Heart right ventricle (tissue), 16 donors: Measurements from ENCODE around the gene FCER1G. TPM values are rescaled to one million over a fixed set of nuclear protein-coding genes. Genes with fewer than 3 reads are reported as not detected.

Source experiments
- ATAC-seq, 8 donors: fragments of 200-7000 bp; cut with Tn5 transposase; one replicate each; pipeline ENCODE4 v1.9.1; 2020; ENCODE audit warnings: mild to moderate bottlenecking in 8 of 8, moderate library complexity in 8 of 8, moderate number of reproducible peaks in 1 of 8
- DNase-seq, 2 donors: peaks; one replicate each; pipeline ENCODE4 v3.0.0-alpha.2; 2020
- H3K27ac ChIP-seq, 10 donors: fragments of 200-600 bp; sonication (generic) in 2 of 10; one replicate each; pipeline versions ENCODE4 v1.5.0 to v1.8.0; 2020 to 2022; ENCODE audit warnings: mild to moderate bottlenecking in 3 of 10
- H3K27me3 ChIP-seq, 7 donors: fragments of 200-600 bp; one replicate each; pipeline ENCODE4 v1.8.0; 2021 to 2022; ENCODE audit warnings: mild to moderate bottlenecking in 2 of 7
- H3K36me3 ChIP-seq, 9 donors: fragments of 200-600 bp; sonication (generic) in 1 of 9; one replicate each; pipeline versions ENCODE4 v1.5.0 to v1.8.0; 2020 to 2022; ENCODE audit warnings: mild to moderate bottlenecking in 2 of 9
- H3K4me1 ChIP-seq, 9 donors: fragments of 200-600 bp; sonication (generic) in 1 of 9; one replicate each; pipeline versions ENCODE4 v1.5.0 to v1.8.0; 2020 to 2022; ENCODE audit warnings: mild to moderate bottlenecking in 4 of 9
- H3K4me3 ChIP-seq, 10 donors: fragments of 200-600 bp; sonication (generic) in 2 of 10; one replicate each; pipeline versions ENCODE4 v1.5.0 to v1.8.0; 2020 to 2022; ENCODE audit warnings: mild to moderate bottlenecking in 7 of 10, moderate library complexity in 2 of 10
- H3K9me3 ChIP-seq, 11 donors: fragments of 200-600 bp in 10 of 11; sonication (generic) in 2 of 11; one replicate each; pipeline versions ENCODE4 v1.5.0 to v1.8.0; 2013 to 2022; ENCODE audit warnings: mild to moderate bottlenecking in 2 of 11, control low read depth in 1 of 11, moderate library complexity in 1 of 11
- WGBS, 2 donors: extraction: QIAGEN DNeasy Blood & Tissue Kit; methylation state at CpG; one replicate each; pipeline ENCODE4 v1.1.7; 2013; ENCODE audit warnings: inconsistent platforms in 1 of 2; 5-methylcytosine and 5-hydroxymethylcytosine counted together
- intact Hi-C, 10 donors: fragments of 100-400 bp; cut with DNase I; formaldehyde crosslinking; loops; one replicate each; pipeline versions ENCODE4 v1.11.1 to v1.14.2; 2022
- polyA plus RNA-seq, 2 donors: library from polyadenylated mRNA; stranded (reverse); fragments of 200-250 nt; gene quantifications; one replicate each; pipeline ENCODE4 v1.2.3, GENCODE V29; 2013
- total RNA-seq, 10 donors: library from RNA; stranded (reverse); fragmentation: NEBNext Ultra II Directional in 3 of 10; extraction: Animal tissue kit (Norgen Biotek cat#: 25700) in 3 of 10; gene quantifications; one replicate each; pipeline versions ENCODE4 v1.2.1 to v1.2.4, GENCODE V29; 2021 to 2023
- TF ChIP-seq, protein P1 (sequence below), 9 donors: fragments of 200-600 bp; sonication (generic) in 2 of 9; IDR thresholded peaks; one replicate each; pipeline versions ENCODE4 v1.5.0 to v1.8.0; 2021 to 2022; ENCODE audit warnings: antibody characterized with exemption in 9 of 9, mild to moderate bottlenecking in 5 of 9, moderate library complexity in 1 of 9
- donor health status: Arrhythmogenic right ventricular cardiomyopathy.
- donor health status: ischemic (EF 13 %, LVEDD 7.1; RV severe dilation, severe dysfunction).
- donor health status: healthy with polysubstance abuse.
- donor health status: DM: no; HTN: yes; CAD: no.
- donor health status: DM: no; HTN: no; CAD: no.
- donor health status: ischemic (EF 25% LVEDD 6.9; RV normal size, moderate dysfunction).
- donor health status: ischemic (EF 25% LVEDD 5.7; RV mildly dilated, moderate dysfunction).
- donor health status: healthy.
- donor health status: DM: yes; HTN: yes; CAD: no.
- donor health status: Ischemic cardiomyopathy.
- donor health status: ischemic (EF 35%, LVEDD 5.7; RV mildly dilated, moderate dysfunction).
- donor health status: nonischemic (EF 11% LVEDD 7.7; RV severe dilation, severe dysfunction).
- donor health status: DM: yes; HTN: yes; CAD: no.
- donor health status: PGD.
- donor health status: ischemic (EF 29% LVEDD 5.4; RV normal size, mild dysfunction).
- donor health status: nonischemic (EF 23%, LVEDD 6.1; RV moderate dilation, normal function).

Gene FCER1G
- total and polyA plus RNA-seq, 12 donors = 2.0 to 65.8 (median 11.5) TPM

GRCh38 chr1:161197560-161198193 lies 17.4 kb upstream of the FCER1G start:
- ATAC-seq = no peak
- DNase-seq = no peak
- WGBS, 2 donors = 57 to 61% methylated on average over 11 of the region's 11 CpGs
- Histone ChIP-seq H3K4me1 (peaks cover 35 to 89% (median 79%) of the 10 kb centered on the region in 9 donors), H3K4me3 (peak overlapping the region; percentile 28 to 67 (median 57)), H3K9me3 (no peaks in the 10 kb centered on the region), H3K36me3 (peaks cover 0 to 40% (median 0%) of the 10 kb centered on the region in 9 donors), H3K27ac (peak overlapping the region; percentile 80 to 100 (median 98)), H3K27me3 (no peaks in the 10 kb centered on the region)
- intact Hi-C loops = loop anchor here in 4 of 10 donors (10.0 kb wide), 1 partner anchor 187 kb away; no protein-coding TSS in a partner anchor
- TF ChIP-seq, protein P1, sequence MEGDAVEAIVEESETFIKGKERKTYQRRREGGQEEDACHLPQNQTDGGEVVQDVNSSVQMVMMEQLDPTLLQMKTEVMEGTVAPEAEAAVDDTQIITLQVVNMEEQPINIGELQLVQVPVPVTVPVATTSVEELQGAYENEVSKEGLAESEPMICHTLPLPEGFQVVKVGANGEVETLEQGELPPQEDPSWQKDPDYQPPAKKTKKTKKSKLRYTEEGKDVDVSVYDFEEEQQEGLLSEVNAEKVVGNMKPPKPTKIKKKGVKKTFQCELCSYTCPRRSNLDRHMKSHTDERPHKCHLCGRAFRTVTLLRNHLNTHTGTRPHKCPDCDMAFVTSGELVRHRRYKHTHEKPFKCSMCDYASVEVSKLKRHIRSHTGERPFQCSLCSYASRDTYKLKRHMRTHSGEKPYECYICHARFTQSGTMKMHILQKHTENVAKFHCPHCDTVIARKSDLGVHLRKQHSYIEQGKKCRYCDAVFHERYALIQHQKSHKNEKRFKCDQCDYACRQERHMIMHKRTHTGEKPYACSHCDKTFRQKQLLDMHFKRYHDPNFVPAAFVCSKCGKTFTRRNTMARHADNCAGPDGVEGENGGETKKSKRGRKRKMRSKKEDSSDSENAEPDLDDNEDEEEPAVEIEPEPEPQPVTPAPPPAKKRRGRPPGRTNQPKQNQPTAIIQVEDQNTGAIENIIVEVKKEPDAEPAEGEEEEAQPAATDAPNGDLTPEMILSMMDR (IDR thresholded peaks at IDR 0.05) = no peak

GRCh38 chr1:161198194-161198896 lies 16.8 kb upstream of the FCER1G start:
- Histone ChIP-seq H3K27me3 (no peaks in the 10 kb centered on the region), H3K4me1 (peaks cover 41 to 89% (median 79%) of the 10 kb centered on the region in 9 donors), H3K36me3 (peaks cover 0 to 35% (median 0%) of the 10 kb centered on the region in 9 donors), H3K9me3 (no peaks in the 10 kb centered on the region), H3K4me3 (peak overlapping the region; percentile 28 to 67 (median 57)), H3K27ac (peak overlapping the region; percentile 80 to 100 (median 98))
- ATAC-seq = no peak
- intact Hi-C loops = loop anchor here in 4 of 10 donors (10.0 kb wide), 1 partner anchor 186 kb away; no protein-coding TSS in a partner anchor
- WGBS, 2 donors = 22 to 25% methylated on average over 20 of the region's 20 CpGs
- DNase-seq = peak in 1 of 2 donors; percentile 62
- TF ChIP-seq, protein P1 (IDR thresholded peaks at IDR 0.05) = no peak

- no peaks in the 10 kb centered on the region for H3K27me3 ChIP-seq
- H3K9me3 ChIP-seq = no peaks in the 10 kb centered on the region
- intact Hi-C loops = loop anchor here in 4 of 10 donors (10.0 kb wide), 1 partner anchor 186 kb away; no protein-coding TSS in a partner anchor
- peak; percentile 9 to 44 (median 19) for ATAC-seq
- H3K27ac ChIP-seq = peak within 1 kb of the TSS; percentile 93 to 100 (median 98)
- DNase-seq = peak; percentile 62 to 87
- 49 to 63% methylated on average over 11 of the region's 11 CpGs for WGBS, 2 donors
- H3K36me3 ChIP-seq = peaks cover 0 to 35% (median 4%) of the 10 kb centered on the region in 9 donors
- TF ChIP-seq, protein P1 (IDR thresholded peaks at IDR 0.05) = no peak
- peaks cover 44 to 89% (median 79%) of the 10 kb centered on the region in 9 donors for H3K4me1 ChIP-seq
- H3K4me3 ChIP-seq = peak within 1 kb of the TSS; percentile 28 to 67 (median 57)
Measured at GRCh38 chr1:161198897-161199431, 16.1 kb upstream of the FCER1G start, which contains the start of gene ADAMTS4. Gene ADAMTS4, minus strand, starts transcription at chr1:161199054. Its CDS starts 427 bp downstream, at chr1:161198627.
